Stimulated activated CD4-positive, alpha-beta T cell treated with anti-CD3 and anti-CD28 coated beads, Interleukin-1b, Interleukin-23, amount 100 ng/mL, for 1 hour (primary cell): ENCODE results near the gene RAPGEF4.
"Not testable (repeated sequence)": the region's sequence is repeated elsewhere in the genome, so short reads cannot be mapped to it uniquely, and the experiment has no call there.

Experiments
- DNase-seq, 2 donors: peaks; one replicate each; pipeline ENCODE4 v3.0.0-alpha.2; 2020; ENCODE audit warnings: low read depth in 2 of 2

The RAPGEF4 gene

DNA sequence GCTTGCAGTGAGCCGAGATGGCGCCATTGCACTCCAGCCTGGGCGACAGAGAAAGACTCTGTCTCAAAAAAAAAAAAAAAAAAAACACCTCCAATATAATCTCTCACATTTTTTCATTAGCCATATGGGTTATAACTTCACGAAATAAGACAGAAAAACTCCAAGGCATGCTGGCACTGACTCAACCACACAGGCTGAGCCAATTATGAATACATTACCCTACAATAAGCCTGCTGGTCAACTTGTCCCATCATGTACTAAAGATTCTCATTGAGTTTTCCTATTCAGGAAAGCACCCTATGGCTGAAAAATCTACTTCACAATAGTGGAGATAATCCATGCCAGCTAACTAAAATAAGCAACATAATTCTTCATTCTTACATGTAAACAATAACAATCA is 327.2 kb downstream of the RAPGEF4 start:
- DNase-seq: no peak

DNA sequence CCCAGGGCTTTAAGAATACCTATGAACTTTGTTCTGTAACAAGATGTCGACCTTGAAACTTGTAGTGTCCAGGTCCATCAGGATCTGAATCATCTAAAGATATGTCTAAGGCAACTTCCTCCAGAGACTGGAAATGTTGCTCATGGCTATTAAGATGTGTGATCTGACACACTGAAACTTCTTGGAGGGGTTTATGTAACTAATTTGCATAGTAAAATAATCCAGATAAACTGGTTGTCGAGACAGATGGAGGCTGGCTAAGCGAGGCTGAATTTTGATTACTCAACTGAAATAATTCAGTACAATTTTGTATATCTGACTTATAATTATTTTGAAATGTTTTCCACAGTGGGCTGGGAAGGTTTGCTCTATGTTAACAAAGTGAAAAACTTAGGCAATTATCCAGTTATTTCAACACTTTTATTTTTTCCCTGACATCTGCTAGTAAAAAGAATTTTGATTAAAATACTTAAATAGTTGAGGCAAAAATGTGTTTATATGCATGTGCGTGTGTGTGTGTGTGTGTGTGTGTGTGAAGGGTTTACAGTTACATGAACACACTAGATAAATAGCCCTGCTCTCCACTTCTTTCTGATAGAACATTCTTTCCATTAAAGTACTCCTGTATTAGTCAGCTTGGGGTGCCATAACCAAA is 328.6 kb downstream of the RAPGEF4 start:
- no peak for DNase-seq

DNA sequence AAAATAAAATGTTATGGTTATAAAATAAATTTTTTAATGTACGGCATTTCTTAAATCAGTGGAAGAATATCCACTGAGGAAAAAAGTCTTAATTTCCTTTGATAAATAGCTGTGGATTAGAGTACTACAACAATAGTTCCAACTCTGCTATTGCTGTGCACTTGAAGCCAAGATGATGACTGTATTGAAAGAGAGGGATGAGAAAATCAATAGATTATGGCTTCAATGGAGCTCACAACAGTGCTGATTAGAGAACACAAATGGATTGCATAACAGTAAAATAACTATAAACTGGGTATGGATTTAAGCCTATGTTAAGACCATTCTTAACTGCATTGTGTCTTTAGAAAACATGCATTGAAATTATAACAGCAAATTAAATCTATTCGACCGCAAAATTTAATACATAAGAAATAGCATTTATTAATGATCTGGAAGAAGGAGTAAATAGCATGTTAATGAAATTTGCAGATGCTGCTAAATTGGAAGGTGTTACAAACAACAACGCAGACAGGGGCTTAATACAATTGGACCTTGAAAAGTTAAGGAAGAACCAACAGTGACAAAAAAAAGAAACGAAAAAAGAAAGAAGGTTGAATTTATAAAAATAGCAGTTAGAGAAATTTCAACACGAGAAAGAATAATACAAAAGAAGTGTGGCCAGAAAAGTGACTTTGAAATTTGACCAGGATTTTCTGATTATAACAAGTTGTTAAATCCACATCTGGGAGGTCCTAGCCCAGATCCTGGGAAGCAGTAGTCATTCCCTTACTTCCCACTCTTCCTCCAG is 331.4 kb downstream of the RAPGEF4 start:
- DNase-seq: no peak

GRCh38 chr2:173075056-173075780 is 339.6 kb downstream of the RAPGEF4 start:
- DNase-seq: no peak

- DNase-seq: no peak
Measured at GRCh38 chr2:173075781-173076580, 340.3 kb downstream of the RAPGEF4 start, which contains the start of gene MAP3K20. TSS of gene MAP3K20 (plus strand) at chr2:173075846. CDS start at chr2:173091032, 15,186 bp downstream.

DNA sequence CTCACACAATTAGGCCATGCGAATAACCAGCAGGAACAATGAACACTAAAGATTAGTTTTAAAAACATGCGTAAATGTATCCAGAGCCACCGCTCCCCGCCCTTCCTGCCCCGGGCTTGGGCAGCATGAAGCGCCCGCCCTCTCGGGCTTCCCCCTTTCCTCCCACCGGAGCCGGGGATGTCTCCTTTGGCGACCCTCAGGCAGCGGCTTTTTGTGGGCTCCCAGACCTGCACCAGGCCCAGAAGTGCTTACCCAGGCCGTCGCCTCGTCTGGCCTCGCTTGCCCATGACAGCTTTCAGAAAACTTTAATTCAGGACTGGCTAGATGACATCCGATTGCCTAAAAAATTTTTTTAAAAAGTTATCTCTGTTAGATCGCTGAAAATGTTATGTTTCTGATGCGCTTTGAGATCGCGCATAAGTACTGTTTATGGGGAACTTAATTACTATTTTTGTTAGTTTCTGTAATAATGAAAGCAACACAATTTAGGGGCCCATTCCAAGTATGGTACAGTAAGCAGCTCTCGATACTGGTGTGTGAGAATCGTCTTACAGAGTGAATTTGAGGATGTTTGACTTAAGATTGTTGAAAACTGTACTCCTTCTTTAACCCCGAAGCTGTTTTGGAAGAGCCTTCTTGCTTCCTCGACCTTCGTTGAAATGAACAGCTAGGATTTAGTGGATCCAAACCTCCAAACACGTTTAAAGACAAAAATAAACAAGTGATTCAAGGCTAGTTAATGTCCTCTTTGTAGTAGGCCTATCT is 341.1 kb downstream of the RAPGEF4 start:
- no peak for DNase-seq

GRCh38 chr2:173077506-173078177 is 342.0 kb downstream of the RAPGEF4 start:
- no peak for DNase-seq

DNA sequence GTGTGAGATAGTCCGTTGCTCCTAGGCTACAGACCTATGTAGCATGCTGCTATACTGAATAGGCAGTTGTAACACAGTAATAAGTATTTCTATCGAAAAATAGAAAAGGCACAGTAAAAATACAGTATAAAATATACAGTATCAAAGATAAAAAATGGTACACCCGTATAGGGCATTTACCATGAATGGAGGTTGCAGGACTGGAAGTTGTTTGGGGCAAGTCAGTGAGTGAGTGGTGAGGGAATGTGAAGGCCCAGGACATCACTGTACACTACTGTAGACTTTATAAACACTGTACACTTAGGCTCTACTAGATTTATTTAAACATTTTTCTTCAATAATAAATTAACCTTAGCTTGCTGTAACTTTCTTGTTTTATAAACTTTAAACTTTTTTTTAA is 343.5 kb downstream of the RAPGEF4 start:
- DNase-seq: no peak

GRCh38 chr2:173079973-173080860 is 344.6 kb downstream of the RAPGEF4 start:
- DNase-seq: no peak

DNA sequence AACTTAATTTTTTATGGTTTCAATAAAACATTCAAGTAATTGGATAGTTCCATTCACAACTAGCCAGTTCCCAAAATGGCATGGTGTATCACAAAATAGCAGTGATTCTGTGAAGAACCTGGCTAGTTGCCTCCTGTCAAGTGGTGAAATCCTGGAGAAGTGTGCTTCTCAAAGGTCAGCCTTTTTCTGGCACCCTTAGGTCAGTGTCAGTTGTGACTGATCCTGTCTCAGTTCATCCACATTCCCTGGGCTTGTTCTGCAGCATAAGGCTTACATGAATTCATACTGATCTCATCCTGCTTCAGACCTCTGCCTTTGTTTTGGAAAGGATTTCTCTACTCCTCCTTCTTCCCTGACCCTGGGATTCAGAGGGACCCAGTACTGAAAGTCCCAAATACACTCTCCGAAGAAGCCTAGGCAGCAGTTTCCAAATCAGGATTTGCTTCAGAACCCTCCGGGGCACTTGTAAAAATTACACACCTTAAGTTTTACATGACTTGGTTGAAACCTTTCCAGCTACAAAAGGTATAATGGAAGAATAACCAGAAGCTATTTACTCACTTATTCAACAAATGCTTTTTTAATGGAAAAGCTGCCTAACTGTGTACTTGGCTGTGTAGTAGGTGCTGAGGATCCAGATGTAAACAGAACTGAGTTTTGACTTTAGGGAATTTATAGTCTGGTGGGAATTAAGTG is 351.0 kb downstream of the RAPGEF4 start:
- DNase-seq: no peak

- no peak for DNase-seq
Measured at GRCh38 chr2:173087214-173087581, 351.6 kb downstream of the RAPGEF4 start.

- no peak for DNase-seq
Measured at GRCh38 chr2:173087793-173088496, 352.3 kb downstream of the RAPGEF4 start.

DNA sequence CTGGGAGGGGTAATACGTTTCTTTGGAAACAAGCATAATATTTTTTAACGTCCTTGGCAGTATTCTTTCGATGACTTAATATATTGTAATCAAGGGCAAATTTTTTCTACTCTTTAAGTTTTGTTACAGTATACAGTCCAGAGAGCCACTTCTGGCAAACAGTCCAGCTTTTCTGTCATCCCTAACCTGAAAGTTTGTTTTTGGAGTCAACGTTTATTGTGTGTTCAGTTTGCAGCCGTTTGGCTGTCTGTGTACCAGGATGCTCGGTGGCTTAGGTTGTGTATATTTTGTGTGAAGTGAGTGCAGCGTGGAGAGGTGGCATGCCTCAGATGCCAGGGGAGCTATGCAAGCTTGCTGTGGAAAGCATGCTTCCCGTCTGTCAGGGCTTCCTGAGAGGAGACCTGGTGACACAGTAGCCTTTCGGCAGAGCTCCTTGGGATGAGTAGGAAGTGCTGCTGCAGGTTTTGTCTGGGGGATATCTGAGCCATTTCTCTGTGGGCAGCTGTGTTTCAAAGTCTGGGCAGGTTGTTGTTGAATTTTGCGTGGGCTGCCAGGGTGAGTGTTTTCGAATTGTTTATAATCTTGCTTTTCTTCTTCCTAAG is 354.7 kb downstream of the RAPGEF4 start:
- no peak for DNase-seq

GRCh38 chr2:173090973-173091660 is 355.5 kb downstream of the RAPGEF4 start:
- DNase-seq: no peak

- no peak for DNase-seq
Measured at GRCh38 chr2:173091910-173092309, 356.3 kb downstream of the RAPGEF4 start.

DNA sequence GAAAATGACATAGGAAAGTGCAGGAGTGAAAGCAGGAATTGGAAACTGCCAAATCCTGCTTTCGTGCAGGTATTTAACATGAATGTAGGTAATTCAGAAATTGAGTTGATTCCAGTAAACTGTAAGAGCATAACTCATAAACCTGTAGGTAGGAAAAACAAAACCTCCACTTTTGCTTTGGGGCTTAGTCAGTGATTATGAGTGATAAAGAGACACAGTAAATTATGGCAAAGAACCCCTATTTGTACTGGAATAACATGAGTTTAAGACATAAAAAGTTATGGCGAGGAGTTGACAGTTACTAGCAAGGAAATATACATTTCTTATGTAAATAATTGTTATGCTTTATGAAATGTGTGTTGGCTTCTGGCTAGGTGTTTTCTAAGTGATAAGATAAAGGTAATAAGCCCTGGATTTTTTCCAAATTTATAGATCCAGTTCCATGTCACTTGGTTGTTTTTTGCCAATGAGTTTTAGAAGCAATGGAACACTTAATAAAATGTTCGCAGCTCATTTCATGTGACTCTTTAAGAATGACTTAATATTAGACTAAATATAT is 357.3 kb downstream of the RAPGEF4 start:
- no peak for DNase-seq

DNA sequence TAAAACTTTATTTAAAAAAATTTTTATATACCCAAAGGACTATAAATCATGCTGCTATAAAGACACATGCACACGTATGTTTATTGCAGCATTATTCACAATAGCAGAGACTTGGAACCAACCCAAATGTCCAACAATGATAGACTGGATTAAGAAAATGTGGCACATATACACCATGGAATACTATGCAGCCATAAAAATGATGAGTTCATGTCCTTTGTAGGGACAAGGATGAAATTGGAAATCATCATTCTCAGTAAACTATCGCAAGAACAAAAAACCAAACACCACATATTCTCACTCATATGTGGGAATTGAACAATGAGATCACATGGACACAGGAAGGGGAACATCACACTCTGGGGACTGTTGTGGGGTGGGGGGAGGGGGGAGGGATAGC is 358.0 kb downstream of the RAPGEF4 start:
- not testable (repeated sequence) for DNase-seq
